GM18858 (cell line): ENCODE results near the gene LAMB1.

Source experiments
- ATAC-seq: cut with Tn5 transposase; IDR thresholded peaks from one replicate; pipeline ENCODE4 v1.9.1; 2021; ENCODE audit not compliant: unreplicated experiment

The LAMB1 gene

DNA sequence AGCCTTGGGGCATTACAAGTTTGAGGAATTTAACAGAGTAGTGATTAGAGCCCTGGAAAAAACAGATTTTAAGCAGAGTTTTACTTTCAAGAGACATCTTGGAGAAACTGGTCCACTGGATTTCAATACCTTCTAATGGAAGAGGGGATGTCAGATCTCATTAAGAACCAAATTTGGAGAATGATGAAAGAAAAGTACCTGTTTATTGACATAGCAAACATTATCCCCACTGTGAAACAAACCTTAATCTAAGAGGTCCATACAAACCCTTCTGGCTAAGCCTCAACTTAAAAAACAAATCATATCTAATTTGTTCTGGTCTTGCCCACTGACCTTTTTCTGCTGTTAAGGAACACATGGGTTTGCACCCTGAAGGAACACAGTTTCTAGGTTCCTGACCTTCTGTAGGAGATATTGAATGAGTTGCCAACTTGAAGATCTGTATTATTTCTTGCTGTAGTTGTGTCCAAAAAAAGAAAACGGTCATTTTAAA lies 53.5 kb downstream of the LAMB1 start:
- no peak for ATAC-seq

DNA sequence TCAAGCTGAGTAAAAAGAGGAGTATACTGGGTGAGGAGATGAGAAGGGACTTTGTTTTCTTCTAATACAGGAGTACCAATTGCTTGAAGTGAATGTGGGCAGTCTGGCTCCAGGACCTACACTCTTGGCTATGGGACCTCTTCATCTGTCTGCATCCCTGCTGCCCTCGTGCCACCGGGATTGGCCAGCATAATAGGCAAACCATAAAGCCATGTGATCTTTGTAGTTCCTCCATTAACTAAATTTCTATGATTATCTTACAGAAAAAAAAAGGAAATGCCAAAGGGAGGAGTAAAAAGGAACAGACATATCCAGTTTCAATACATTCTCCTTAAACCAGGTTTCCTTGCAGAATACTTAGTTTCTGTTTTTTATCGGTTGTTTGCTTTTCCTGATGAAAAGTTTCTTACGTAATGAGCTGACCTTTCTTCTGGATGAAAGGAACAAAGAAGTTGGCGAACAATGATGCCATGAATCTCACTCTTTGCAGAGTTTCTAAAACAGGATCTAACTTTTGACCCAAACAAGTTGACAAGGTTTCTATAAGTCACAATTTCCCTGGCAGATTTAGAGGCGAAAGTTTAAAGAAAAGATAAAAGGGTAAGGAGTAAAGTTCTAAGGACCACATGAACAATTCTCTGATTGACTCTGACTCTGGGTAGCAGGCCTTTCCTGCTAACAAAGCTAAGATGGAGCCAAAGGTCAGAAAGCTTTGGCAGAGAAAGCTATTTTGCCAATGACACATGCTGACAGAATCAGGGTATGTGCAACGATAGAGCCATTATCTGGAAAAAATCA lies 54.1 kb downstream of the LAMB1 start:
- ATAC-seq = no peak

DNA sequence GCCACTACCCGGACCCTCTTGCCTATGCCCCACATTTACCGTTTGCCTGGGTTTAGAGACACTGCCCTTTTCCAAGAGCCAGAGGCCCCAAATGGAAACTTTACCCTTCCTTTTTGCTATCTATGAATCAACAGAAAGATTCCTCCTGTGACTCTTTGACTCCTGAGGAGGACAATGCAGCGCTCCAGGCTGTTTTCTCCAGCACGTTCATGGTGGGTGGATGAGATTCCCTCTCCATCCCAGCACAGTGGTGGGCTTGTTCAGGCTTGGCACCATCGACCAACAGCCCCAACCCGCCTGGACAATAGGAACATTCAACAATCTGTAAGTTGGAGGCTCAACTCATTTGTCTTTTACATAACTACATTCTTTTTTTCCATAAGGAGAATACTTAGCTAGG lies 56.1 kb downstream of the LAMB1 start:
- no peak for ATAC-seq

DNA sequence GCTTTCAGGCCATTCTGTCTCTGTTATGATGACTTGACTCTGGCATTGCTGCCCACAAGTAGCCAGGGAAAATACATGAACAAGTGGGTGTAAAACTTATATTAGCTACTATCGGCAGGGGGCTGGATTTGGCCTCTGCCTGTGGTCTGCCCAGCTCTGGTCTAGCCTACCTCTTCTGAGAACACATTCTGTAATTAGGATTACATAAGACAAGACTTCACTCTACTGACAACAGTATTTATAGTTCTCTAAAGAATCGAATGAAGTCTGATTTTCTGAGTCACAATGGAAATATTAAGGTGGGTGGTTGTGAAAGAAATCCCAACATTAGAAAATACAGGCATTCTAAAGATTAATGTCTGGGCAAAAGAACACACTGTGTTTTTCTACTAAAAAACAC lies 56.5 kb downstream of the LAMB1 start:
- ATAC-seq = no peak

DNA sequence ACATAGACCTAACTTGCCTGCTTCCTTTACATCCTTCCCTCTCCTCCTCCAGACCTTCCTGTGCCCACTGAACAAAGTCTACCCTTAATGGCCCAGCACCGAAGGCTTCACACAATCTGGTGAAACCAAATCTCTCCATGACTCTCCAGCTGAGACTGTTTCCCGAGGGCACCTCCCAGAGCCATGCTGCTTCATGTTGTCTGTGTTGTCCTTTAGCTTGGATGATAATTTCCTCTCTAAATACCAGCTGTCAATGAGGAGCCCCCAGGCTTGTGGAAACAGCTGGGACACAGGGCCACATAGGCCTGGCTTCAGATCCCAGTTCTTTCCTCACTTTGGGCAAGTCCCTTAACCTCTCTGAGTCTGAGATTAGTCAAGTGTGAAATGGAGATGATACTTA lies 57.6 kb downstream of the LAMB1 start:
- no peak for ATAC-seq

DNA sequence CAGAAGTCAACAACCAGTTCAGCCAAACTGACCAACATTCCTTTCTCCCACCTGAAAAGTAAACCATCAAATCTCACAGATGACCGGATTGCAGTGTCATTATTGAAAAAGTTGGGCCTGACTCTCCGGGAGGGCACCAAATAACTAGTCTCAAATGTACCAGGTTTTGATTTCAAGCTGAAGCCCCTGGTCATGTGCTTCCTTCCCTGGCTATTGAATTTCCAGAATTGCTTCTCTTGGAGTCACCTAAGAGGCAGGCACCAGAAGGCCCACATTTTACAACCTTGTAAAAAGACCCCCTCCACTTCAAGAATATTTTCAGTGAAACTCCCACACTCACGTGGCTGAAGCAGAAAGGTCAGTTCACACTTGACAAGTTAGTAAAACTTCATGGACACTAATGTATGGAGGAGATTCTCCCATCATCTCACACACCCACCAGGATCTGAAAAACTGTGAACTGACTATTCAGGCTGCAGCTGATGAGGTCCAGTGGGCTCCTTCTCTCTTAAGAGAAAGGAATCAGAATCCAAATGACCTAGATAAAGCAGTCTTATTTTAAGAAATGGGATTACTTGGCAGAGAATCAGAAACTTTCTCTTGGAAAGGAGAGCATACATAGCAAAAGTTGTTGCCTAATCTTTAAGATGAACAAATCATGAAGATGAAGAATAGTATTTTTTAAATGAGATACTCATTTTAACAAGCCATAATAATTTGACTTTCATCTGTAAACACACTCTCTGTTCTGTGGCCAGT lies 58.4 kb downstream of the LAMB1 start:
- ATAC-seq = no peak

DNA sequence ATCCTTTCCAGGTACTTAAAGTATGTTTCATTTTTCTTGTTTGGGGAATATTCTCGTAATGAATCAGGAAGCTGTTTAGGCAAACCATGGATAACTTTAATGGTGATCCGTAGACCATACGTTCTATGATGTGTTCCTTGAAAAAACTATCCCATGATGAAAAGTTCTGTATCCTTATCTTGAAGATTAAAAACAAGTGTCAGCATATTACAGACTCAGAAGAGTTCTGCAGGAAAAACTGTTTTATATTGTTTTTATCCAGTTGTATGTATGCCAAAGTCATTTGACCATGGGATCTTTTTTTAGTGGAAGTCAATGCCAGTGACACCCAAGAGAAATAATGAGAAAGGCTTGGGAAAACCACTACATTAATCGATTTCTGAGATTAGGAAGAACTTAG lies 59.9 kb downstream of the LAMB1 start:
- no peak for ATAC-seq

DNA sequence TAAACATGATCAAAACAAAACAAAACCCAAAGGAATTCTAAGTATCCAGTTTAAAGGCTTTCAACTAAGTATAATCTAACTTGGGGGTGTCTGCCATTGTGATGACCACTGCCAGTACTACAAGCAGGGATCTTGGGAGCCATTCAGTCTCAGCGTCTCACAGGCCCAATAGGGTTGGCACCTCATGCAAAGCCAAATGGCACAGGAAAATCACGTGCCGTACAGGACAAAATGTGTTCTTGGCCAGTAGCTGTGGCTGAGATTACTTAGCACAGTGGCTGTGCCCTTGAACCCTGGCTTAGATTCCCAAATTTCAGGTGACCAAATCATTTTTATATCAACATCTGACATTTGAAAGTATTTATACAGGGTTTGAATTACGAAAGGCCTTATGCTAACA lies 62.0 kb downstream of the LAMB1 start:
- ATAC-seq = no peak

DNA sequence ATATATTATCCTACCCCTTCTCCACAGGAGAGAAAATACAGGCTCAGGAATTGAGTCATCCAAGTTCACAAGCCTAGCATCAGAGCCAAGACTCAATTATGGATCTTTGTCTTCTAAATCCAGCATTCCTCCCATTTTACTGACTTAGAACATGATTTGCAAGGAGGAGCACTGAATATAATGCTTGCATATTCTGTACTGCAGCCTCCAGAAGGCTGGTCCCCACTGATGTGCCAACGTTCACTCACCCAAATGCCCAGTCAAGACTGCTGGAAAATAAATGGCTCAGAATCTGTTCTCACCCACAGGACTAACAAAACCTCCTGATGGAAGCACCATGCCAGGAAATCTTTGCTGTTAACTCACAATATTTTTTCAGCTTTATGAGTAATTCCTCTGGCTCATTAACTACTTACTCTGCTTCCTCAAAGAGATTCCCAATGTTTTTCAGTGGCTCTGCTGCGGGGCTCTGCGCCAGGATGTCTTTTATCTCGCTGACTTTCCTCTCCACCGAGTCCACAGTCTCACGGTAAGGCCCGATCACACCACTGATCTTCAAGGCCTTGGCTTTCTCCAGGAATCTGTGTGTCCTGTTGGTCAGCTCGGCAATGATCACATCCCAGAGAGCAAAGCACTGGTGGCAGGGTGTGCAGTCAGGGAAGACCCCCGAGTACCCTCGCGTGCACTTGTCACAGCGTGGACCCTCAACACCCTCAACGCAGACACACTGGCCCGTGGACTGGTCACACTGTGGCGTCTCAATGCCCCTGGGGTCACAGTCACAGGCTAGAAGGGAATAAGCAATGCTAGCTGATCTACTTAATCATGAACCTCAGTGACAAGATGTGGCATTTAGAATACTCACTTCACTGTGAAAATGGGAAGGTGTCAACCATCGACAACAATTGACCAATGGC lies 63.1 kb downstream of the LAMB1 start:
- no peak for ATAC-seq

DNA sequence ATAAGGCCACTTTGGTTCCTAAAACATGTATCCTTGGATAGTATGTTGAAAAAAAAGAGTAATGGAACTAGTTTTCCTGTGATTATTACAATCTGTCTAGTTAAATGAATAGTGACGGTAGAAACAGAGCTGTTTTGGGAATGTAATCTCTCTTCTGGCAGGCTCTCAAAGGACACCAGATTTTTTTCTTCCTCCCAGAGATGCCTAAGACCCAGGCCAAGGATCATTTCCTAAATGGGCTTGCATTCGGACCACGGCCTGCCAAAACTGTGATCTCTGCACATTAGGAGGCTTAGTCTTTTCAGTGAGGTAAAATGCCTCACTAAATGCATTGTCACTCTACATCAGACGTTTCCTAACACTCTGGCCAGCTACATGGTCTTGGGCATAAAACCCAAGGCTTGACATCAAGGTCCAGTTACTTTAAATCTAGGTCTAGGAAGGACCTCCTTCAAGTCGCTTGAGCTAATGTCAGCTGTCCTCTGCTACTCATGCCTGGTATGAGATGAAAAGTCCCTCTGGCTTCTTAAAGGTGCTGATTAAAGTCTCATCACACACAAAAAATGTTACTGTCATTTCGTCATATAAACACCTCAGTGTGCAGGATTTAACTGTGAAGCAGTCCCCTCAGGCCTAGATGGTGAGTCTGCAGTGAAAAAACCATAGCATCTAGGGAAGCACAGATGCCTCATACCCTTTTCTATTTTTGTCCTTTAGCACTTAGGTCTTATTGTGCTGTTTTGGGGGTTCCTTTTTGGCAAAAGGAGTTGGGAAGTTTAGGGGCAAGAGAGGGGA lies 64.3 kb downstream of the LAMB1 start:
- ATAC-seq = no peak

DNA sequence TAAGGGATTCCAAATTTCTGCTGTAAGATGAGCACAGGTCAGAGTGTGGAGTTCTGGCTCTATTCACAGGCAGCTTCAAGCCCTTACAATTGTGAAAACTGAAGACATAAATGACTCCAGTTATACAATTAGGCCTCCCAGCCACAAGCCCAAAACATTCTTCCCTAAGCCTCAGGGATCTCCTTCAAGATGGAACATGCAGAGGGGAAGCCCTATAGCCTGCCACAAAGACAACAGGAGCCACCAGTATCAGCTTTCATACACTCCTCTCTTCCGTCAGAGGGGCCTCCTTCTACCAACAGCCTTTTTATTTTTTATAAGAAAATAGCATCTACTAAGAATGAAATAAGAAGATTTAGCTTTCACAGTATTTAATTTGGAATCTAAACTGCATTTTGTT lies 65.4 kb downstream of the LAMB1 start:
- ATAC-seq = no peak

DNA sequence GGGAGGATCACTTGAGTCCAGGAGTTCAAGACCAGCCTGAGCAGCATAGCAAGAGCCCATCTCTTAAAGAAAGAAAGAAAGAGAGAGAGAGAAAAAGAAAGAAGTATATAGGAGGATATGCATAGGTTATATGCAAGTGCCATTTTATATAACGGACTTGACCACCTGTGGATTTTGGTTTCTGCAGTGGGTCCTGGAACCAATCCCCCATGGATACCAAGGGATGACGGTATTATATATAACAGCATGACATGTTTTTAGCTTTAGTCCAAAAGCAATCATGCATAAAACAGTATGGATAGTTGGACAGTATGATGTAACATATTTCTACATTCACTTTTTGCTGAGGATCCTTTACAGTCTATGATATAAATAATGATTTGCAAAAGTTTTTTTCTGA lies 66.6 kb downstream of the LAMB1 start:
- no peak for ATAC-seq

DNA sequence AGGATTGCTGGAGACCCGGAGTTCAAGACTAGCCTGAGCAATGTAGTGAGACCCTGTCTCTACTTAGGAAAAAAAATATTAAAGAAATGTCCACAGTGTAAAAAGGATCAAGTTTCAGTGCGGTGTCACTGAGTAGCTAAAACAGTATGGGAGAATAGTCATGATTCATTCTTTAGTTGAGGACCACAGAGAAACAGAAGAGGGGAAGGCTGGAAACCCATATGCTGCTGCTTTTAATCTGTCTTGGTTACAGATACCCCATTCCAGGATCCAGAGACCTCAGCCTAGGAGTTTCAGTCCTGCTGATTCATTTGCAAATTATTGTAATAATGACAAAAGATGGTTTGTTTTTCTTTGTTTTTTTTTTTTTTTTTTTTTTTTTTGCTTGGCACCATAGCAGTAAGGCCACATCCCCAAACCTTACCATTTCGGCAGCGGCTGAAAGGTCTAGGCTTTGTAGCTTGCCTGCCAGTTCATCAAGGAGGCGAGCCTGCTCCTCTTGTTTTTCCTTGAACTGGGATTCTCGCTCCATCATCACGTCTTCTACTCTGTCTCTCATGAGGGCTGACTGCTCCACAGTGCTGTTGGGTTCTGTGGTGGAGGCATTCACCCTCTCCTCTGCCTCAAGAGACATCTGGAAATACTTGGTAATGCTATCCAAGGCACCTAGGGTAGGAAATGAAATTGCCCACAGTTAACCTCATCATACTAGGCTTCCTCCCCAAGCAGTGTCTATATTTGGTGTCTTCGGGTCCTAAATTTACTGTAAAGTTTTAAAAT lies 67.8 kb downstream of the LAMB1 start:
- no peak for ATAC-seq

DNA sequence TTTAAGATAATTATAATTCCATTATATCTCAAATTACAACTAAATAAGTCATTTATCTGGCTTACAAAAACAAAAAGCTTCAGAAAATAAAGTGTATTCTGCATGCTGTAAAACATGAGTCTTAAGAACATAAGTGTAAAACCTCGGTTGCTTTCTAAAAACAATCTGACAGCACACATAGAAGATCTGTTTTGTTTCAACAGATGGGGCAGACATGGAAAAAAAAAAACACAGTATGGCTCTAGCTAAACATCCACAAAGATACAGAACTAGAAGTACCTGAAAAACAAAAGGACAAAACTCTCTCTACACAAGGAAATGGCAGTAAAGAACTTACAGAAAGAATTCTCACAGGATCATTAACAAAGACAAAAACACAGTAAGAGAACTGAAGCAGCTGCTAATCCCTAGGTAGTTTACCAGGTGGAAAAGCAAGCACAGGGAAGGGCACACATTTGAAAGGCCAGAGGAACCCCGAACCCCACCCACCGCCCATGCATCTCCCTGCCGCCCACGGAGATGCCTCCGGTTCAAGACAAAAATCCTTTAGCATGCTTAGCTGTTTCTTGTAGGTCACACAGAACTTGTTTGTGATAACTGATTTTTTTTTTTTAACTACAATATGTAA lies 69.5 kb downstream of the LAMB1 start:
- no peak for ATAC-seq

DNA sequence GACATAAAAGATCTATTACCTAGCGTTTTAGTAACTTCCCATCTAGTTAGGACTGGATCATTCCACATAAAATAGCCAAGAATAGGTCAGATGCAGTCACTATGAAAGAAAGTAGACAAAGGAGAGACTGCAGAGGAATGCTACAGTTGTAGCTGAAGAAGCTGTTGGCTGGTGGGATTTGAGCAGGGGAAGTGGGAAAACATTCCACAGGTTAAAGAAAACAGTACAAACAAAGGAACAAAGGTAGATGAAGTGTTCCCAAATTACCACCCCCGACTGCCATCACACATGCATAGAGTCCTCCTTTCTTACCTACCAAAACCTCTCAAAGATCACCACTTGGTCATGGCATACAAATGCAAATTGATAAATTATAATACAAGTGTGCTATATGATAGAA lies 70.2 kb downstream of the LAMB1 start:
- ATAC-seq = no peak

DNA sequence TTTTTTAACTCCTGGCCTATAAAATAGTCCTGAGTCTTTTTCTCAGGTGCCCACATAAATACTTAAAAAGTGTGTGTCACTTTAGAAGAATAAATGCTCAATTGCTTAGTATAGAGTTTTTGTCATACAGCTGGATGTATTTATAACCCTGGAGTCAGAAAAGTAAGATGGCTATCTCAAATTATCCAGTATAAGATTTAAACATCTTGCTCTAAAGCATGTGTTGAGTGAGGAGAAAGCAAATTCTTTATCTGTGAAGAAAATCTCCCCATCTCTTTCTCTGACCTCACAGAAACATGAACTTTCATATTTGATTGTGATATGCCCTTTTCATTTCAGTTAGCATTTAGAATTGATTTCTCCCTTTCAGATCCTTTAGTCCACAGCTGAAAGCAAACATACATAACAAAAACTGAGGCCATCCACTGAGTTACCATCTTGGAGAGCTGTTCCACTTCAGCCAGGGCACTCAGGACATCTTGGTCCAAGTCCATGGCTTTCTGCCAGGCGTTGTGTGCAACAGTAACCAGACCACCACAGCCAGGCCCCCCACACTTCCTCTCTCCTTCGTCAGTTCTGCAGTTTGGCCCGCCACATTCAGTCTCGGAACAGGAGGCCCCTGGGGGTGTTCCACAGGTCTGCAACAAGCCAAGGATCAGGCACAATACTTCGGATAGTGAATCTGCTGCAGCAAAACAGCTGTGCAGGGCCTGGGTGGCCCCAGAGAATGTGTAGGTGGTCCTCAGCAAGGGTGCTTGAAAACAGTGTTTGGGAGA lies 71.0 kb downstream of the LAMB1 start:
- ATAC-seq = no peak

DNA sequence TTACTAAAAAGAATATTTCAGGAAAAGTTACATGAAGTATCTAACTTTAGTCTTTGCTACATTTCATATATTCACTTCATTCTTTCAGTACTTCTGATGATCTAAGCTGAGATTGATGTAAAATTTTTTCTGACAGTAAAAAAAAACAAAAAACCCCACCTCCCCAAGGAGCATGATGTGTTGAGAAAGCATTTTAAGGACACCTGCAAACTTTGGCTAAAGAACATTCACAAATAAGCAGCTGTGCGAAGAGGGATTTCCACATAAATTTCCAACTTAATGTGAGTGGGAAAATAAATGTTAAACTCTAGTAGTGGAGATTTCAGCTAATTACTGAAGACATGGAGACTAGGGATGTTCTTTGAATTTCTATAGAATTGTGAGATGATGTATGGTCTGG lies 76.5 kb downstream of the LAMB1 start:
- ATAC-seq = no peak

DNA sequence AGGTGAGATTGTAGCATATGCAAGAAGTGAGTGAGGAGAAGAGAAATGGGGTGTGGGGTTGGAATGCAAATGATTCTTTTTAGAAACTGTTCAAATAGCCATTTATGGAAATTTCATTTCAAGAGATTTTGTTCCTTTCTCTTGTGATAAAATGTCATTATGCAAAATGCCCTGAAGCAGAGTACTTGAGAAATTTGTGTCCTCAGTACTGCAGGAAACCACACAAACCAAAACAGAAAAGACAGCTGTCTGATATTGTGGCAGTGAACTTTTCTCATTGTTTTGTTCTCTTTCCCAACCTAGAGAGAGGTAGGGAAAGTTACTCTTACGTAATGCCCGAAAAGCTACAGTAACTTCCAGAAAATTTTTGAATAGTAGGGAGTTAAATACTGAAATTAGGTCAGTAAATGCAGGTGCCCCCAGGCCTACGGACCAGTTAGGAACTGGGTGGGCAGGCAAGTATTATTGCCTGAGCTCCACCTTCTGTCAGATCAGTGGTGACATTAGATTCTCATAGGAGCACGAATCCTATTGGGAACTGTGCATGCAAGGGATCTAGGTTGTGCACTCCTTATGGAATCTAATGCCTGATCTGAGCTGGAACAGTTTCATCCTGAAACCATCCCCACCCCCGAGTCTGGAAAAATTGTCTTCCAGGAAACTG lies 78.0 kb downstream of the LAMB1 start:
- peak; percentile 89 for ATAC-seq
